ENCODE results near the gene NCAM2.

DNA sequence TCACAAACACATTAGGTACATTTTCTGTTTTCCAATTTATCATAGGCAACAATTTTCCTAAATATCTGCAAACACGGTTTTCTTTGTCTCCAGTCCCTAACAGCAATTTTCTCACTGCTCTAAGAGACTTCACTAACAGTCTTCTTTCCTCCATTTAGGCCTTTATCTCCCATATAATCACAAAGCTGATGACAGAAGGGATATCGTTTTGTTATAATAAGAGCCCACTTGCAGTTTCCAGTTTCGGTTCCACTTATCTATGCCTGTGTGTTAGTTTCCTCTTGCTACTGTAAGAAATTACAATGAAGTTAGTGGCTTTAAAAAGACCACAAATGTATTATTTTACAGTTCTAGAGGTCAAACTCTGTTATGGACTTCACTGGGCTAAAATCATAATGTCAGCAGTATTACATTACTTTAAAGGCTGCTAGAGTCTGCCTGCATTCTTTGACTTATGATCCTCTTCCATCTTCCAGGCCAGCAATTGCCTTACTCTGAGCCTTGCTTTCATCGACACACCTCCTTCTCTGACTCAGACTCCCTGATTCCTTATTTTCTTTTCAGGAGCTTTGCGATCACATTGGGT lies 549.3 kb downstream of the NCAM2 start:
- TF ChIP-seq ZNF10 (tag by site-specific recombination; IDR thresholded peaks at IDR 0.05), result no peak
- no peak for TF ChIP-seq ZNF335 (tag by site-specific recombination; conservative IDR thresholded peaks at IDR 0.05)
- TF ChIP-seq, protein P1, sequence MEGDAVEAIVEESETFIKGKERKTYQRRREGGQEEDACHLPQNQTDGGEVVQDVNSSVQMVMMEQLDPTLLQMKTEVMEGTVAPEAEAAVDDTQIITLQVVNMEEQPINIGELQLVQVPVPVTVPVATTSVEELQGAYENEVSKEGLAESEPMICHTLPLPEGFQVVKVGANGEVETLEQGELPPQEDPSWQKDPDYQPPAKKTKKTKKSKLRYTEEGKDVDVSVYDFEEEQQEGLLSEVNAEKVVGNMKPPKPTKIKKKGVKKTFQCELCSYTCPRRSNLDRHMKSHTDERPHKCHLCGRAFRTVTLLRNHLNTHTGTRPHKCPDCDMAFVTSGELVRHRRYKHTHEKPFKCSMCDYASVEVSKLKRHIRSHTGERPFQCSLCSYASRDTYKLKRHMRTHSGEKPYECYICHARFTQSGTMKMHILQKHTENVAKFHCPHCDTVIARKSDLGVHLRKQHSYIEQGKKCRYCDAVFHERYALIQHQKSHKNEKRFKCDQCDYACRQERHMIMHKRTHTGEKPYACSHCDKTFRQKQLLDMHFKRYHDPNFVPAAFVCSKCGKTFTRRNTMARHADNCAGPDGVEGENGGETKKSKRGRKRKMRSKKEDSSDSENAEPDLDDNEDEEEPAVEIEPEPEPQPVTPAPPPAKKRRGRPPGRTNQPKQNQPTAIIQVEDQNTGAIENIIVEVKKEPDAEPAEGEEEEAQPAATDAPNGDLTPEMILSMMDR (tag by site-specific recombination; IDR thresholded peaks at IDR 0.05), result no peak
- no peak for TF ChIP-seq ZSCAN30 (tag by site-specific recombination; IDR thresholded peaks at IDR 0.05)
- TF ChIP-seq SP2 (tag by site-specific recombination; IDR thresholded peaks at IDR 0.05), result no peak
- TF ChIP-seq, protein P2, sequence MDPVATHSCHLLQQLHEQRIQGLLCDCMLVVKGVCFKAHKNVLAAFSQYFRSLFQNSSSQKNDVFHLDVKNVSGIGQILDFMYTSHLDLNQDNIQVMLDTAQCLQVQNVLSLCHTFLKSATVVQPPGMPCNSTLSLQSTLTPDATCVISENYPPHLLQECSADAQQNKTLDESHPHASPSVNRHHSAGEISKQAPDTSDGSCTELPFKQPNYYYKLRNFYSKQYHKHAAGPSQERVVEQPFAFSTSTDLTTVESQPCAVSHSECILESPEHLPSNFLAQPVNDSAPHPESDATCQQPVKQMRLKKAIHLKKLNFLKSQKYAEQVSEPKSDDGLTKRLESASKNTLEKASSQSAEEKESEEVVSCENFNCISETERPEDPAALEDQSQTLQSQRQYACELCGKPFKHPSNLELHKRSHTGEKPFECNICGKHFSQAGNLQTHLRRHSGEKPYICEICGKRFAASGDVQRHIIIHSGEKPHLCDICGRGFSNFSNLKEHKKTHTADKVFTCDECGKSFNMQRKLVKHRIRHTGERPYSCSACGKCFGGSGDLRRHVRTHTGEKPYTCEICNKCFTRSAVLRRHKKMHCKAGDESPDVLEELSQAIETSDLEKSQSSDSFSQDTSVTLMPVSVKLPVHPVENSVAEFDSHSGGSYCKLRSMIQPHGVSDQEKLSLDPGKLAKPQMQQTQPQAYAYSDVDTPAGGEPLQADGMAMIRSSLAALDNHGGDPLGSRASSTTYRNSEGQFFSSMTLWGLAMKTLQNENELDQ (tag by site-specific recombination; IDR thresholded peaks at IDR 0.05; ENCODE audit: low read depth), result no peak
